PC-9 (cell line): Measurements from ENCODE around the gene PICALM. TPM values are rescaled to one million over a fixed set of nuclear protein-coding genes. Genes with fewer than 3 reads are reported as not detected.

Experiments used
- BruUV-seq: library from RNA; stranded (reverse); fragments of 400-500 nt; replicated peaks from 2 replicates; lab custom pipeline; 2021; lab: Mats Ljungman, UMichigan
- CTCF ChIA-PET: fragments of 300-600 bp; sonication (Branson Sonifier 250); formaldehyde crosslinking; loops from one replicate; lab custom pipeline; 2022; ENCODE audit warnings: antibody characterized with exemption; lab: Charles Lee
- POLR2A ChIA-PET: fragments of 300-600 bp; sonication (Branson Sonifier 250); formaldehyde crosslinking; loops from one replicate; lab custom pipeline; 2022; ENCODE audit warnings: antibody characterized with exemption; ENCODE audit not compliant: unreplicated experiment; lab: Charles Lee
- DNase-seq, 2 experiments: peaks; one replicate each; pipeline versions ENCODE4 v3.0.0 to v3.0.0-alpha.2; 2015 to 2022; ENCODE audit warnings: mixed read lengths in 1 of 2
- H2AFZ ChIP-seq: fragments of 200-600 bp; sonication (generic); 2 replicates; pipeline ENCODE4 v1.8.1; 2017; ENCODE audit warnings: antibody characterized with exemption
- H3F3A ChIP-seq: fragments of 200-600 bp; sonication (generic); 2 replicates; pipeline ENCODE4 v1.8.1; 2017; ENCODE audit warnings: antibody characterized with exemption, mild to moderate bottlenecking, low read depth; ENCODE audit not compliant: insufficient read depth
- H3K27ac ChIP-seq: fragments of 200-600 bp; sonication (generic); 2 replicates; pipeline ENCODE4 v1.6.1; 2016; ENCODE audit warnings: mixed run types
- H3K27me3 ChIP-seq: fragments of 200-600 bp; sonication (generic); 2 replicates; pipeline ENCODE4 v1.6.1; 2016; ENCODE audit warnings: low read depth, mixed run types; ENCODE audit not compliant: insufficient read depth
- H3K36me3 ChIP-seq: fragments of 200-600 bp; sonication (generic); 2 replicates; pipeline ENCODE4 v1.6.1; 2016; ENCODE audit warnings: low read depth, mixed run types
- H3K4me1 ChIP-seq: fragments of 200-600 bp; sonication (generic); replicated peaks from 2 replicates; pipeline ENCODE4 v1.6.1; 2016; ENCODE audit warnings: mixed run types; ENCODE audit not compliant: insufficient read depth
- H3K4me2 ChIP-seq: fragments of 200-600 bp; sonication (generic); 2 replicates; pipeline ENCODE4 v1.6.1; 2017; ENCODE audit warnings: mixed run types
- H3K4me3 ChIP-seq: fragments of 200-600 bp; sonication (generic); 2 replicates; pipeline ENCODE4 v1.6.1; 2016; ENCODE audit warnings: mixed run types
- H3K79me2 ChIP-seq: fragments of 200-600 bp; sonication (generic); 2 replicates; pipeline ENCODE4 v1.6.1; 2017; ENCODE audit warnings: low read depth, mixed run types
- H3K9me2 ChIP-seq: fragments of 200-600 bp; sonication (generic); 2 replicates; pipeline ENCODE4 v1.8.1; 2017; ENCODE audit warnings: mild to moderate bottlenecking; ENCODE audit not compliant: insufficient read depth
- H3K9me3 ChIP-seq: fragments of 200-600 bp; sonication (generic); 2 replicates; pipeline ENCODE4 v1.8.1; 2016; ENCODE audit warnings: low read depth; ENCODE audit not compliant: insufficient read depth
- H4K20me1 ChIP-seq: fragments of 200-600 bp; sonication (generic); 2 replicates; pipeline ENCODE4 v1.8.1; 2017; ENCODE audit not compliant: insufficient read depth
- EZH2 ChIP-seq: fragments of 200-600 bp; sonication (generic); IDR thresholded peaks from 2 replicates; pipeline ENCODE4 v1.8.0; 2017; ENCODE audit warnings: antibody characterized with exemption, low read depth
- intact Hi-C: fragments of 100-400 bp; cut with micrococcal nuclease; formaldehyde crosslinking; loops from one replicate; pipeline ENCODE4 v1.10.0; 2022; ENCODE audit not compliant: unreplicated experiment
- total RNA-seq: library from RNA; stranded (reverse); gene quantifications from 2 replicates; pipeline ENCODE4 v1.2.3, GENCODE V29; 2021
- TF ChIP-seq, protein P1 (sequence below): fragments of 200-600 bp; sonication (generic); conservative IDR thresholded peaks from 2 replicates; pipeline ENCODE4 v1.6.1; 2017; ENCODE audit warnings: mixed run types, antibody characterized with exemption, mild to moderate bottlenecking, moderate library complexity

PICALM gene
- total RNA-seq, 1 experiment from 2014 or later = 116 TPM

DNA sequence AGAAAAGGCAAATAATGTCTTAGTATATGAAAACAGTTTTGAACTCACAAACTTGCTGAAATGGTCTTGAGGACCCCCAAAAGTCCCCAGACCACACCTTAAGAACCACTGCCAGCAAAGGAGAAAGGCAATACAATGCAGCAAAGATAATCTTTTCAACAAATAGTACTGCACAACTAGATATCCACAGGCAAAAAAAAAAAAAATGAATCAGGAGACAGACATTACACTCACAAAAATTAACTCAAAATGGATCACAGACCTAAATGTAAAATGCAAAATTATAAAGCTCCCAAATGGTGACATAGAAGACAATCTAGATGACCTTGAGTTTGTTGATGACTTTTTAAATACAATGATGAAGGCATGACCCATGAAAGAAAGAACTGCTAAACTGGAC, 8.3 kb downstream of the PICALM start:
- ChIA-PET CTCF (interaction anchor here (0.7 kb wide), 1 partner anchor 158 kb away, joined by 6 read pairs; no protein-coding TSS in a partner anchor), POLR2A (no interaction called here)
- H3K9me2 ChIP-seq = no peaks in the 10 kb centered on the region
- H3F3A ChIP-seq = 0 out of 2 replicates have a peak, but pooled peaks cover 14% of the 10 kb centered on the region
- H3K4me1 ChIP-seq = peaks cover 30% of the 10 kb centered on the region
- 0 out of 2 replicates have a peak overlapping the region, but pooled peaks have one; percentile 14 for H3K27ac ChIP-seq
- intact Hi-C loops = no loop called here
- peaks cover 80% of the 10 kb centered on the region for H4K20me1 ChIP-seq
- H3K4me3 ChIP-seq = no peak overlapping the region
- H3K36me3 ChIP-seq = 0 out of 2 replicates have a peak, but pooled peaks cover 5% of the 10 kb centered on the region
- peaks cover 100% of the 10 kb centered on the region for H3K79me2 ChIP-seq
- DNase-seq = no peak
- no TSS peak for BruUV-seq
- H3K27me3 ChIP-seq = no peaks in the 10 kb centered on the region
- no peak overlapping the region for H3K4me2 ChIP-seq
- TF ChIP-seq, protein P1, sequence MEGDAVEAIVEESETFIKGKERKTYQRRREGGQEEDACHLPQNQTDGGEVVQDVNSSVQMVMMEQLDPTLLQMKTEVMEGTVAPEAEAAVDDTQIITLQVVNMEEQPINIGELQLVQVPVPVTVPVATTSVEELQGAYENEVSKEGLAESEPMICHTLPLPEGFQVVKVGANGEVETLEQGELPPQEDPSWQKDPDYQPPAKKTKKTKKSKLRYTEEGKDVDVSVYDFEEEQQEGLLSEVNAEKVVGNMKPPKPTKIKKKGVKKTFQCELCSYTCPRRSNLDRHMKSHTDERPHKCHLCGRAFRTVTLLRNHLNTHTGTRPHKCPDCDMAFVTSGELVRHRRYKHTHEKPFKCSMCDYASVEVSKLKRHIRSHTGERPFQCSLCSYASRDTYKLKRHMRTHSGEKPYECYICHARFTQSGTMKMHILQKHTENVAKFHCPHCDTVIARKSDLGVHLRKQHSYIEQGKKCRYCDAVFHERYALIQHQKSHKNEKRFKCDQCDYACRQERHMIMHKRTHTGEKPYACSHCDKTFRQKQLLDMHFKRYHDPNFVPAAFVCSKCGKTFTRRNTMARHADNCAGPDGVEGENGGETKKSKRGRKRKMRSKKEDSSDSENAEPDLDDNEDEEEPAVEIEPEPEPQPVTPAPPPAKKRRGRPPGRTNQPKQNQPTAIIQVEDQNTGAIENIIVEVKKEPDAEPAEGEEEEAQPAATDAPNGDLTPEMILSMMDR = no peak
- TF ChIP-seq EZH2 = no peak
- no peak overlapping the region for H2AFZ ChIP-seq
- peaks cover 5% of the 10 kb centered on the region for H3K9me3 ChIP-seq

DNA sequence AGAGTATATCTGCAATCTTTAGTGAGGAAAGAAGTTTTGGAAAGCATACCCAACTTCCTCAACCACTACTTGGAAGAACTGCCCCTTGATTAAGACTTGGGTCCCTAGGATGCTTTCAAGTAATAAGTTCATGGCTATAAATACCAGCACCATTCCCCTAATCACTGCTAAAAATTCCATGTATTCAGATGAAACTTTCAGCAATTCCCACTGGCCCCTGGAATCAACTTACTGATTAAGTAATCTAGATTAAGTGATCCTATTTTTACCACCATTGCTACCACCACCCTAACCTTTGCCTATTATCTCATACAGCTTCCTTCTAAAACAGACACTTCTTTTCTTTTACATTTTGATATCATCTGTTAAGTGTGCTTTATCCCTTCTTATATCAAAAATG, 10.5 kb downstream of the PICALM start:
- no peak for DNase-seq
- no peak overlapping the region for H3K4me3 ChIP-seq
- ChIA-PET POLR2A (no interaction called here), CTCF (no interaction called here)
- TF ChIP-seq EZH2 = no peak
- TF ChIP-seq, protein P1 = no peak
- H3K36me3 ChIP-seq = 0 out of 2 replicates have a peak, but pooled peaks cover 5% of the 10 kb centered on the region
- intact Hi-C loops = no loop called here
- H3K27ac ChIP-seq = no peak overlapping the region
- H3K4me1 ChIP-seq = peaks cover 8% of the 10 kb centered on the region
- peaks cover 8% of the 10 kb centered on the region; the same call in 1 of the 2 replicates for H3F3A ChIP-seq
- peaks cover 72% of the 10 kb centered on the region for H4K20me1 ChIP-seq
- no TSS peak for BruUV-seq
- H3K79me2 ChIP-seq = peaks cover 100% of the 10 kb centered on the region
- H2AFZ ChIP-seq = no peak overlapping the region
- H3K4me2 ChIP-seq = no peak overlapping the region
- H3K27me3 ChIP-seq = no peaks in the 10 kb centered on the region
- H3K9me3 ChIP-seq = peaks cover 5% of the 10 kb centered on the region
- H3K9me2 ChIP-seq = no peaks in the 10 kb centered on the region

DNA sequence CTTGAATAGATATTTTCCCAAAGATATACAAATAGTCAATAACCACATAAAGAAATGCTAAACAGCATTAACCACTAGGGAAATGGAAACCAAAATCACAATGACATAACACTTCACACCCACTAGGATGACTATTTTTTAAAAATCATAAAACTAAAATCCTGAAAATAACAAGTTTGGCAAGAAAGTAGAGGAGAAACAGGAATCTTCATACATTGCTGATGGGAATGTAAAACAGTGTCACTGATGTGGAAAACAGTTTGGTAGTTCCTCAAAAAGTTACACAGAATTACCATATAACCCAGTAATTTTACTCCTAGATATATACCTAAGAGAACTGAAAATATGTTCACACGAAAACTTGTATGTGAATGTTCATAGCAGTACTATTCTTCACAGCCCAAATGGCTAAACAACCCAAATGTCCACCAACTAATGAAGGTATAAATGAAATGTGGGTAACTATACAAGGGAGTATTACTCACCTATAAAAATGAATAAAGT, 12.5 kb downstream of the PICALM start:
- POLR2A ChIA-PET = no interaction called here

More for the DNA sequence above, 12.5 kb downstream of the PICALM start:
- Histone ChIP-seq H3K79me2 (peaks cover 100% of the 10 kb centered on the region), H3K4me3 (no peak overlapping the region), H3K4me2 (no peak overlapping the region), H3K27ac (no peak overlapping the region), H3K9me2 (no peaks in the 10 kb centered on the region), H3K27me3 (no peaks in the 10 kb centered on the region), H3K9me3 (no peaks in the 10 kb centered on the region; the same call in 1 of the 2 replicates), H3K36me3 (0 out of 2 replicates have a peak, but pooled peaks cover 5% of the 10 kb centered on the region), H4K20me1 (peaks cover 73% of the 10 kb centered on the region), H3F3A (peaks cover 2% of the 10 kb centered on the region), H2AFZ (no peak overlapping the region), H3K4me1 (no peaks in the 10 kb centered on the region)
- TF ChIP-seq, protein P1 = no peak
- no peak for TF ChIP-seq EZH2
- BruUV-seq = no TSS peak
- no peak for DNase-seq
- CTCF ChIA-PET = no interaction called here
- intact Hi-C loops = no loop called here
